HepG2 (cell line): Measurements from ENCODE around the gene OVOL3. TPM values are rescaled to one million over a fixed set of nuclear protein-coding genes. Genes with fewer than 3 reads are reported as not detected.

Experiments used
- PCBP1 ChIP-seq: fragments of 200-400 bp; formaldehyde crosslinking; IDR thresholded peaks from 2 replicates; pipeline ENCODE4 v1.6.1; 2017; ENCODE audit warnings: mild to moderate bottlenecking, low read depth, low read length, borderline replicate concordance
- ZNF407 ChIP-seq: sonication (generic); formaldehyde crosslinking; IDR thresholded peaks from one replicate; pipeline ENCODE4 v1.5.1; 2020; ENCODE audit warnings: mild to moderate bottlenecking, missing genetic modification reagents; ENCODE audit errors: not compliant biosample characterization
- polyA plus RNA-seq, 8 experiments: library from polyadenylated mRNA; depleted of rRNA in 3 of 8; stranded (reverse) in 7 of 8; unstranded in 1 of 8; fragments of >200 nt; fragmentation: Illumina TruSeq in 4 of 8; extraction: Trizol in 4 of 8; gene quantifications; 2 replicates each; pipeline versions ENCODE4 v1.2.1 to v1.2.3, GENCODE V29; 2011 to 2016; ENCODE audit warnings: low read depth in 4 of 8, missing spikeins in 1 of 8, mixed read lengths in 1 of 8; ENCODE audit not compliant: insufficient read depth in 1 of 8
- total RNA-seq, 5 experiments: library from RNA; depleted of rRNA; stranded (reverse); fragments of >200 nt; fragmentation: Illumina TruSeq; extraction: Trizol; gene quantifications; 2 replicates each; pipeline ENCODE4 v1.2.3, GENCODE V29; 2016; ENCODE audit warnings: low read depth in 1 of 5

The OVOL3 gene
- total and polyA plus RNA-seq, 2 of the 13 experiments (the other 11 are each of a cell fraction or from before 2014, with no cell fraction given): not detected

GRCh38 chr19:36113894-36114720, 3.2 kb downstream of the OVOL3 start (continued):
- TF ChIP-seq ZNF407 (CRISPR knock-in tag) (no peak), PCBP1 (peak; percentile 8; the same call in 1 of the 2 replicates)
- TF ChIP-seq, all 625 proteins: peak for 15
